LNCAP (cell line): ENCODE measurements around the gene SLC39A11.

Source experiments
- CTCF ChIP-seq: fragments of 450-650 bp; IDR thresholded peaks from 2 replicates; pipeline ENCODE4 v1.5.1; 2017; ENCODE audit warnings: mild to moderate bottlenecking

SLC39A11 gene

GRCh38 chr17:72946696-72947095 is 145.8 kb downstream of the SLC39A11 start:
- no peak for TF ChIP-seq CTCF

GRCh38 chr17:72946156-72946555 is 146.3 kb downstream of the SLC39A11 start:
- TF ChIP-seq CTCF = no peak

- TF ChIP-seq CTCF = no peak
Measured at GRCh38 chr17:72945473-72945872, 147.0 kb downstream of the SLC39A11 start.

GRCh38 chr17:72943826-72944689 is 148.4 kb downstream of the SLC39A11 start:
- no peak for TF ChIP-seq CTCF

GRCh38 chr17:72942579-72942978 is 149.9 kb downstream of the SLC39A11 start:
- TF ChIP-seq CTCF = no peak

- TF ChIP-seq CTCF = no peak
Measured at GRCh38 chr17:72940496-72940895, 152.0 kb downstream of the SLC39A11 start.

GRCh38 chr17:72938482-72938881 is 154.0 kb downstream of the SLC39A11 start:
- TF ChIP-seq CTCF = no peak
